K562 (cell line): Measurements from ENCODE around the gene HSPH1. TPM values are rescaled to one million over a fixed set of nuclear protein-coding genes. Genes with fewer than 3 reads are reported as not detected.

Experiments
- ATAC-seq: fragments of 200-7000 bp; cut with Tn5 transposase; 3 replicates; pipeline ENCODE4 v1.9.1; 2020; ENCODE audit warnings: moderate library complexity
- BruUV-seq: library from RNA; stranded (reverse); fragments of 400-500 nt; replicated peaks from 2 replicates; lab custom pipeline; 2021; lab: Mats Ljungman, UMichigan
- CTCF ChIA-PET: fragments of 300-600 bp; formaldehyde crosslinking; extraction: SDS; loops from one replicate; lab custom pipeline; 2021; ENCODE audit warnings: low intra/inter-chr PET ratio; lab: Yijun Ruan, JAX
- POLR2A ChIA-PET: fragments of 300-600, 350-650 bp; sonication (Branson Sonifier 250); formaldehyde crosslinking; extraction: SDS; loops from one replicate; lab custom pipeline; 2021; ENCODE audit warnings: antibody characterized with exemption, inconsistent platforms; lab: Yijun Ruan, JAX
- DNase-seq, 4 experiments: peaks; one replicate each; pipeline versions ENCODE4 v3.0.0 to v3.0.0-alpha.2; 2011 to 2018; ENCODE audit warnings: low spot score in 3 of 4, mixed read lengths in 3 of 4; ENCODE audit errors: extremely low read depth in 1 of 4
- FAIRE-seq: peaks from 2 replicates; lab custom pipeline; 2011; peaks lifted over from hg19 to GRCh38; lab: Jason Lieb, UNC
- H2AFZ ChIP-seq: 2 replicates; pipeline ENCODE4 v1.6.0; 2011; ENCODE audit warnings: low read depth, low read length, control low read depth, inconsistent platforms
- H3K27ac ChIP-seq: fragments of 200-600 bp; 3 replicates; pipeline ENCODE4 v1.8.0; 2011; ENCODE audit warnings: low read depth, mild to moderate bottlenecking, control low read depth, inconsistent platforms, low read length, moderate library complexity, mixed read lengths; ENCODE audit errors: extremely low read depth
- H3K27me3 ChIP-seq, 2 experiments: fragments of 300-600 bp in 1 of 2; 2 replicates in 1 of 2; 3 replicates in 1 of 2; pipeline versions ENCODE4 v1.6.0 to v1.8.0; 2011; ENCODE audit warnings: inconsistent platforms in 2 of 2, low read length in 2 of 2, mild to moderate bottlenecking in 1 of 2, mixed read lengths in 1 of 2, moderate library complexity in 1 of 2; ENCODE audit not compliant: control insufficient read depth in 2 of 2, insufficient read depth in 2 of 2
- H3K36me3 ChIP-seq: fragments of 300-600 bp; 3 replicates; pipeline ENCODE4 v1.8.0; 2011; ENCODE audit warnings: mild to moderate bottlenecking, low read length, inconsistent platforms; ENCODE audit not compliant: control insufficient read depth, insufficient read depth
- H3K4me1 ChIP-seq, 2 experiments: fragments of 200-600 bp in 1 of 2; replicated peaks in 1 of 2; 2 replicates in 1 of 2; 3 replicates in 1 of 2; pipeline versions ENCODE4 v1.5.1 to v1.8.0; 2011; ENCODE audit warnings: inconsistent platforms in 2 of 2, low read length in 2 of 2, mild to moderate bottlenecking in 1 of 2, mixed read lengths in 1 of 2, moderate library complexity in 1 of 2; ENCODE audit not compliant: control insufficient read depth in 2 of 2, insufficient read depth in 2 of 2
- H3K4me2 ChIP-seq: 2 replicates; pipeline ENCODE4 v1.6.1; 2011; ENCODE audit warnings: low read length, control low read depth, inconsistent platforms, mixed read lengths; ENCODE audit not compliant: insufficient read depth
- H3K4me3 ChIP-seq: fragments of 200-600 bp; sonication (generic), shearing (Covaris generic); 2 replicates; pipeline ENCODE4 v1.5.1; 2016; ENCODE audit warnings: control low read depth, inconsistent platforms
- H3K79me2 ChIP-seq: fragments of 200-600 bp; 3 replicates; pipeline ENCODE4 v1.8.0; 2011; ENCODE audit warnings: low read length, inconsistent platforms; ENCODE audit not compliant: control insufficient read depth, insufficient read depth
- H3K9ac ChIP-seq, 2 experiments: 2 replicates each; pipeline versions ENCODE4 v1.6.0 to v1.6.1; 2011; ENCODE audit warnings: low read depth in 2 of 2, low read length in 2 of 2, control low read depth in 1 of 2, inconsistent platforms in 1 of 2, mild to moderate bottlenecking in 1 of 2, mixed read lengths in 1 of 2; ENCODE audit not compliant: insufficient read depth in 1 of 2
- H3K9me1 ChIP-seq: one replicate; pipeline ENCODE4 v1.6.0; 2011; ENCODE audit warnings: inconsistent platforms, mild to moderate bottlenecking, low read length, moderate library complexity; ENCODE audit not compliant: control insufficient read depth, insufficient read depth
- H3K9me3 ChIP-seq: replicated peaks from 2 replicates; pipeline ENCODE4 v1.5.1; 2011; ENCODE audit warnings: low read depth, low read length, inconsistent platforms; ENCODE audit not compliant: control insufficient read depth, insufficient read depth
- H4K20me1 ChIP-seq: replicated peaks from 2 replicates; pipeline ENCODE4 v1.6.1; 2011; ENCODE audit warnings: low read length, inconsistent platforms, mixed read lengths; ENCODE audit not compliant: control insufficient read depth, insufficient read depth
- CREM ChIP-seq: IDR thresholded peaks from 2 replicates; pipeline ENCODE4 v1.6.1; 2014; ENCODE audit warnings: antibody characterized with exemption, low read depth
- EP300 ChIP-seq: IDR thresholded peaks from 2 replicates; pipeline ENCODE4 v1.6.1; 2012; ENCODE audit warnings: low read length, improper control_type of control experiment
- HMG20B ChIP-seq: fragments of 250-450 bp; sonication (Bioruptor Pico); IDR thresholded peaks from 2 replicates; pipeline ENCODE4 v1.5.0; 2021; ENCODE audit warnings: mild to moderate bottlenecking
- NFE2 ChIP-seq: IDR thresholded peaks from 2 replicates; pipeline ENCODE4 v1.6.1; 2014; ENCODE audit warnings: antibody characterized with exemption, low read depth
- NR0B1 ChIP-seq: fragments of 450-650 bp; IDR thresholded peaks from one replicate; pipeline ENCODE4 v1.6.1; 2018; ENCODE audit warnings: mild to moderate bottlenecking, moderate library complexity; ENCODE audit not compliant: partially characterized antibody
- NR2C1 ChIP-seq, 2 experiments: fragments of 450-650 bp; IDR thresholded peaks; 2 replicates each; pipeline ENCODE4 v1.6.1; 2017; ENCODE audit warnings: mild to moderate bottlenecking in 2 of 2, antibody characterized with exemption in 1 of 2, inconsistent platforms in 1 of 2, missing compliant biosample characterization in 1 of 2, missing genetic modification characterization in 1 of 2
- SAP30 ChIP-seq: fragments of 200-600 bp; sonication (generic); IDR thresholded peaks from 2 replicates; pipeline ENCODE4 v1.6.1; 2012; ENCODE audit warnings: borderline replicate concordance, low read depth, mild to moderate bottlenecking, moderate library complexity, low read length, control low read depth, inconsistent platforms; ENCODE audit not compliant: insufficient read depth, poor library complexity, severe bottlenecking
- SIX5 ChIP-seq, 2 experiments: IDR thresholded peaks; 2 replicates each; pipeline ENCODE4 v1.6.1; 2011; ENCODE audit warnings: low read length in 2 of 2, borderline replicate concordance in 1 of 2, low read depth in 1 of 2, mild to moderate bottlenecking in 1 of 2, moderate library complexity in 1 of 2; ENCODE audit not compliant: insufficient read depth in 1 of 2
- SRF ChIP-seq, 2 experiments: fragments of 250-450, 450-650 bp in 1 of 2; sonication (Bioruptor Pico) in 1 of 2; sonication (generic) in 1 of 2; formaldehyde crosslinking; IDR thresholded peaks; 2 replicates each; pipeline versions ENCODE4 v1.5.0 to v1.5.1; 2020 to 2022; ENCODE audit warnings: mild to moderate bottlenecking in 1 of 2, missing genetic modification reagents in 1 of 2
- ZEB2 ChIP-seq: fragments of 450-650 bp; IDR thresholded peaks from 2 replicates; pipeline ENCODE4 v1.6.1; 2016
- ZFP36 ChIP-seq: fragments of 150-350 bp; IDR thresholded peaks from 2 replicates; pipeline ENCODE4 v1.6.1; 2018; ENCODE audit warnings: low read length, low read depth; ENCODE audit not compliant: partially characterized antibody
- ZFPM2 ChIP-seq: fragments of 250-450 bp; sonication (Bioruptor Pico); IDR thresholded peaks from 2 replicates; pipeline ENCODE4 v1.5.1; 2022; ENCODE audit warnings: mild to moderate bottlenecking
- ZKSCAN8 ChIP-seq: fragments of 200-800 bp; sonication (Bioruptor generic); IDR thresholded peaks from 2 replicates; pipeline ENCODE4 v1.6.1; 2016; ENCODE audit warnings: missing genetic modification characterization, missing compliant biosample characterization
- WGBS: fragments of 100-300 bp; shearing (Covaris generic); methylation state at CpG from one replicate; pipeline ENCODE4 v1.1.6; 2016; ENCODE audit warnings: low coverage, mixed read lengths; ENCODE audit not compliant: insufficient coverage; ENCODE audit errors: missing lambda C conversion rate; 5-methylcytosine and 5-hydroxymethylcytosine counted together
- in situ Hi-C: fragments of 300-500 bp; cut with MboI; formaldehyde crosslinking; loops from 4 replicates; pipeline ENCODE4 v1.15.0; 2018; ENCODE audit warnings: inconsistent platforms, mixed read lengths
- intact Hi-C: fragments of 100-400 bp; cut with micrococcal nuclease; formaldehyde crosslinking; loops from 2 replicates; pipeline ENCODE4 v1.14.2; 2022
- polyA plus RNA-seq, 8 experiments: library from polyadenylated mRNA; depleted of rRNA in 4 of 8; stranded (reverse) in 5 of 8; unstranded in 3 of 8; fragments of >200 nt; fragmentation: Nextera tagmentation in 2 of 8; fragmentation: Illumina TruSeq in 1 of 8; extraction: Ambion mirVana in 2 of 8; extraction: Trizol in 1 of 8; gene quantifications; 2 replicates each; pipeline versions ENCODE4 v1.2.1 to v1.2.3, GENCODE V29; 2011 to 2014; ENCODE audit warnings: inconsistent platforms in 1 of 8, missing spikeins in 1 of 8
- total RNA-seq, 7 experiments: library from RNA; depleted of rRNA in 6 of 7; stranded (reverse); fragments of >200 nt in 6 of 7; fragmentation: Illumina TruSeq in 2 of 7; extraction: Trizol in 2 of 7; gene quantifications; 2 replicates each; pipeline versions ENCODE4 v1.2.1 to v1.2.3, GENCODE V29; 2011 to 2021; ENCODE audit warnings: low replicate concordance in 1 of 7
- TF ChIP-seq, protein P1 (sequence below): fragments of 450-650 bp; IDR thresholded peaks from 2 replicates; pipeline ENCODE4 v1.6.1; 2017; ENCODE audit warnings: antibody characterized with exemption

HSPH1 gene
- total and polyA plus RNA-seq, 9 of the 15 experiments (the other 6 are each of a cell fraction or from before 2014, with no cell fraction given) = 34.6 to 104 (median 64.7) TPM

GRCh38 chr13:31172001-31172400 is 10.3 kb upstream of the HSPH1 start:
- no TSS peak for BruUV-seq
- intact Hi-C loops = no loop called here
- in situ Hi-C loops = no loop called here
- ChIA-PET CTCF (no interaction called here), POLR2A (no interaction called here)
- no peak overlapping the region for H3K4me3 ChIP-seq
- no peaks in the 10 kb centered on the region for H3K79me2 ChIP-seq
- no peak overlapping the region for H3K9ac ChIP-seq
- H3K9me3 ChIP-seq = no peaks in the 10 kb centered on the region
- ATAC-seq (no peak), DNase-seq (no peak), FAIRE-seq (no peak)
- H2AFZ ChIP-seq = no peak overlapping the region
- H3K36me3 ChIP-seq = no peaks in the 10 kb centered on the region
- H3K27ac ChIP-seq = no peak overlapping the region
- no peak overlapping the region for H3K4me2 ChIP-seq
- WGBS = 20% methylated on average over 2 of the region's 3 CpGs
- H3K27me3 ChIP-seq = no peaks in the 10 kb centered on the region
- H3K4me1 ChIP-seq = no peaks in the 10 kb centered on the region
- TF ChIP-seq NR0B1 (no peak), NFE2 (no peak), ZKSCAN8 (CRISPR knock-in tag) (no peak), CREM (no peak), SIX5 (IDR thresholded peaks at IDR 0.05; ENCODE audit: borderline replicate concordance in 1 of 2, insufficient read depth in 1 of 2, low read depth in 1 of 2, low read length in 2 of 2) (no peak)
- H4K20me1 ChIP-seq = no peaks in the 10 kb centered on the region
- no peaks in the 10 kb centered on the region for H3K9me1 ChIP-seq

DNA sequence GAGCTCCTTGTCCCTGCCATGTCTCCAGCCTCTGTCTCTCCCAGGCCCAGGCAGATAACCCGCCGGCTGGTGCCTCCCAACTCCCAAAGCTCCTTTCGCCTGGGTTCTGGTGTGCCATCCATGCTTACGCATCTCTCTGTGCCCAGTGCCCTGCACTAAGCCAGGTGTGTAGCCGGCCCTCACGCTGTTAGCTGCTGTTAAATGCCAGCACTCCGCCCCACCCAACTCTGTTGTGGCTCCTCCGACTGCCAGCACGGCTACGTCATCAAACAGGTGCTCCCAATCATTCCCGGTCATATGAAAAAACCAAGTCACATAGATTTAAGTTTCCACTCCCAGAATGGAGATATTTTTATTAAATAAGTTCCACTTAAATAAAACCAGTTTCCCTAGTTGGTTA is 7.0 kb upstream of the HSPH1 start:
- FAIRE-seq (no peak), DNase-seq (no peak), ATAC-seq (no peak)
- Histone ChIP-seq H3K79me2 (no peaks in the 10 kb centered on the region), H2AFZ (no peak overlapping the region), H3K4me3 (no peak overlapping the region), H3K9me1 (no peaks in the 10 kb centered on the region), H3K9me3 (no peaks in the 10 kb centered on the region), H4K20me1 (no peaks in the 10 kb centered on the region), H3K4me1 (no peaks in the 10 kb centered on the region), H3K27me3 (no peaks in the 10 kb centered on the region), H3K36me3 (no peaks in the 10 kb centered on the region), H3K9ac (no peak overlapping the region), H3K4me2 (no peak overlapping the region), H3K27ac (no peak overlapping the region)
- BruUV-seq = no TSS peak
- in situ Hi-C loops (no loop called here), intact Hi-C loops (no loop called here)
- 56% methylated on average over 10 of the region's 11 CpGs for WGBS
- ChIA-PET CTCF (no interaction called here), POLR2A (no interaction called here)
- TF ChIP-seq NR2C1 (IDR thresholded peaks at IDR 0.05) (no peak), NR2C1 (tag; IDR thresholded peaks at IDR 0.05) (no peak), ZFPM2 (CRISPR knock-in tag) (no peak), EP300 (no peak), HMG20B (CRISPR knock-in tag) (no peak), SRF (CRISPR knock-in tag; IDR thresholded peaks at IDR 0.05) (no peak), ZEB2 (no peak), ZFP36 (no peak), SAP30 (no peak)
- TF ChIP-seq, protein P1, sequence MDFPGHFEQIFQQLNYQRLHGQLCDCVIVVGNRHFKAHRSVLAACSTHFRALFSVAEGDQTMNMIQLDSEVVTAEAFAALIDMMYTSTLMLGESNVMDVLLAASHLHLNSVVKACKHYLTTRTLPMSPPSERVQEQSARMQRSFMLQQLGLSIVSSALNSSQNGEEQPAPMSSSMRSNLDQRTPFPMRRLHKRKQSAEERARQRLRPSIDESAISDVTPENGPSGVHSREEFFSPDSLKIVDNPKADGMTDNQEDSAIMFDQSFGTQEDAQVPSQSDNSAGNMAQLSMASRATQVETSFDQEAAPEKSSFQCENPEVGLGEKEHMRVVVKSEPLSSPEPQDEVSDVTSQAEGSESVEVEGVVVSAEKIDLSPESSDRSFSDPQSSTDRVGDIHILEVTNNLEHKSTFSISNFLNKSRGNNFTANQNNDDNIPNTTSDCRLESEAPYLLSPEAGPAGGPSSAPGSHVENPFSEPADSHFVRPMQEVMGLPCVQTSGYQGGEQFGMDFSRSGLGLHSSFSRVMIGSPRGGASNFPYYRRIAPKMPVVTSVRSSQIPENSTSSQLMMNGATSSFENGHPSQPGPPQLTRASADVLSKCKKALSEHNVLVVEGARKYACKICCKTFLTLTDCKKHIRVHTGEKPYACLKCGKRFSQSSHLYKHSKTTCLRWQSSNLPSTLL = no peak
